NCI-H510A treated with DMSO at 0.1 percent for 48 hours (cell line): ENCODE results near the gene ADAM29.
"Not testable (repeated sequence)": the region's sequence is repeated elsewhere in the genome, so short reads cannot be mapped to it uniquely, and the experiment has no call there.

Experiments
- DNase-seq: peaks from one replicate; lab custom pipeline; 2025; lab: John Stamatoyannopoulos, UW

ADAM29 gene

GRCh38 chr4:174948826-174949225 is 30.7 kb downstream of the ADAM29 start:
- no peak for DNase-seq

DNA sequence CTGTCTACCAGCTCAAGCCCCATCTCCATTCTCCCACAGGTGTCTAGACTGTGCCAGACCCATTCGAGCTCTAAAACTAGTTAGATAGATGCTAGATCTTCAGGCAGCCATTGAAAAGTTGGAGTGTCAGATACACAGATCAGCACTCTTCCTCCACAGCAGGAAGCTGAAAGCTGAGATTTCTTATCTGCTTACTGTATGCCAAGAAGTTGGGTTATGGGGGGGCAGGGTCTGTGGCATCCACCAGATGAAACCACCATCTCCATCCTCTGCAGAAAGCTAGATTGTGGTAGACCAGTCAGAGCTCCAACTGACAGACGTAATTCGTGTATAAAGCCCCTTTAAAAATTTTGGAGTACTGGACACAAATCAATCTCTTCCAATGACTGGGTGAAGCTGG is 54.8 kb downstream of the ADAM29 start:
- no peak for DNase-seq

GRCh38 chr4:174973336-174973735 is 55.2 kb downstream of the ADAM29 start:
- DNase-seq: no peak

DNA sequence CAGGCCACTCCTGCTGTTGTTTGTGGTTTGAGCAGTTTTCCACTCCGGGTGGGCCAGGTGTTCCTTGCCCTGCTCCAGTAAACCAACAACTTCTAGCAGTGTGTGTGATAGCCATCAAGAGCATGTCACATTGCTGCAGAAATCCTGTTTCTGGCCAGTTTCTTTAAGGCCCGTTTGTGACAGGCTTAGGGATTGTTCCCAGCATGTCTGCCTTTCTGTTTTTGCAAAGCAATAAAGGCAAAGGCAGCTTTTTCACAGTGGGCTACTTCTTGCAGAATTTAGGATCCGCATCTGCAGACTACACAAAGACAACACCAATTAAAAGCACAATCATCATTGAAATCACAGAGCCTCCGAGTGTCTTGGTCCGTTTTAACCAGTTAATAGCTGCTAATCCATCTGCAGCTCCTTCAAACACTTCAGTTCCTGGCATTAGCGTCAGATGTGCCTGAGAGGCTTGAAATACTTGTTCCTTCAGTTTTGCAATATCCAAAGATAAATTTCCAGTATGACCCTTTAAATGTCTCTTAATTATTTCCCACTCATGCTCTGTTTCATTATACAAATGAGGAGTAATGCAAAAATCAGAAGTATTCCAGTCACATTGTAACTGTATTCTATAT is 65.1 kb downstream of the ADAM29 start:
- DNase-seq: no peak

- DNase-seq: not testable (repeated sequence)
Measured at GRCh38 chr4:174983870-174984269, 65.7 kb downstream of the ADAM29 start.

GRCh38 chr4:174989791-174990190 is 71.6 kb downstream of the ADAM29 start:
- DNase-seq: no peak

- DNase-seq: no peak
Measured at GRCh38 chr4:174993916-174994315, 75.8 kb downstream of the ADAM29 start.

GRCh38 chr4:174996079-174996478 is 77.9 kb downstream of the ADAM29 start:
- no peak for DNase-seq

- DNase-seq: no peak
Measured at GRCh38 chr4:174999407-174999806, 81.2 kb downstream of the ADAM29 start.

DNA sequence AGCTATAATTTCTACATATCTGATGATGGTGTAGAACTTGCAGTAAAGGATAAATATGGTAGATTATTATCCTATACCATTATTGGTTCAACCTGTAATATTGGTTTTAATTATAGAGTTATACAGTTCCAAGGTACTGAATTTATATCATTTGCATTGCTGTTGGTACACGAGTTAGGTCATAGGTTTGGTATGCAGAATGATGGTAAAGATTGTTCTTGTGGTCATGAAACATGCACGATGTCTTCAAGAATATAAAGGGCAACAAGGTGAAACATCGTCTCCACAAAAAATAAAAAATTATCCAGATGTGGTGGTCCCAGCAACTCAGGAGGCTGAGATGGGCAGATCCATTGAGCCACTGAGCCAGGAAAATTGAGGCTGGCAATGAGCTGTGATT is 99.6 kb downstream of the ADAM29 start:
- DNase-seq: no peak

GRCh38 chr4:175019447-175019846 is 101.3 kb downstream of the ADAM29 start:
- DNase-seq: not testable (repeated sequence)
